Islet precursor cell (in vitro differentiated cells): Measurements from ENCODE around the gene TPH2.

Experiments used
- DNase-seq: peaks from one replicate; pipeline ENCODE4 v3.0.0-alpha.2; 2018

TPH2 gene

GRCh38 chr12:72037006-72037795 is 98.6 kb downstream of the TPH2 start:
- DNase-seq = no peak

- no peak for DNase-seq
Measured at GRCh38 chr12:72041811-72042210, 103.2 kb downstream of the TPH2 start.

- peak; percentile 65 for DNase-seq
Measured at GRCh38 chr12:72053604-72054003, 115.0 kb downstream of the TPH2 start.

- no peak for DNase-seq
Measured at GRCh38 chr12:72054511-72054910, 115.9 kb downstream of the TPH2 start.

DNA sequence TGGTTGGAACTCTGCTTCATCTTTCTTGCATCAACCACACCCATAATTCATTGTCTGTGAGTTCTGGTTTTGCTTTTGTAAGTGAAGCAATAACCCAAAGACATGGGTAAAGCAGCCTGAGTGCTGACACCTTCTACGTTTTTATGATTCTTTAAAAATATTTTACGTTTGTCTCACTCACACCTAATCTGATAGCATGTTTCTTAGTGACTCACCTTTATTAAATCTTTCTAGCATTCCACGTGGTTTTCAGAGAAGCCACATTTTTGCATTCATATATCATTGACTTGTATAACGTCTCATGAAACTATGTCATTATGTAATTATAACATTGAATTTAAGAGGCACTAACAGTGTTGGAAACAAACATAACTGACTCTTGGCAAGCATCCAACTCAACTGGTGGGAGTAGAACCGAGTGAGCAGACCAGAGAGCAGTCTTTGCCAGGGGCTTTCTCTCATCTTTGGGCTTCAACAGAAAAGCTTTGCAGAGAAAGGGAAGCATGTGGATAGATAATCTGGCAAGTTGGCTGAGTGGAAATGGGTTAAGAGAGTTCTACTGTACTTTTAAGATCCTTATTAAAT is 118.8 kb downstream of the TPH2 start:
- no peak for DNase-seq

GRCh38 chr12:72063073-72063472 is 124.4 kb downstream of the TPH2 start:
- no peak for DNase-seq

DNA sequence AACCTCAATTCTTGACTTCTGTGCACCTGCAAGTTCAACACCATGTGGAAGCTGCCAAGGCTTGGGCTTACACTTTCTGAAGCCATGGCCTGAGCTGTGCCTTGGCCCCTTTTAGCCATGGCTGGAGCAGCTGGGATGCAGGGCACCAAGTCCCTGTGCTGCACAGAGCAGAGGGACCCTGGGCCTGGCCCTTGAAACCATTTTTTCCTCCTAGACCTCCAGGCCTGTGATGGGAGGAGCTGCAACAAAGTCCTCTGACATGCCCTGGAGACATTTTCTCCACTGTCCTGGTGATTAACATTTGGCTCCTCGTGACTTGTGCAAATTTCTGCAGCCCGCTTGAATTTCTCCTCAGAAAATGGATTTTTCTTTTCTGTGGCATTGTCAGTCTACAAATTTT is 132.4 kb downstream of the TPH2 start:
- DNase-seq = no peak

GRCh38 chr12:72072592-72073212 is 134.1 kb downstream of the TPH2 start:
- DNase-seq = no peak

GRCh38 chr12:72074065-72074464 is 135.4 kb downstream of the TPH2 start:
- DNase-seq = no peak

GRCh38 chr12:72074956-72075355 is 136.3 kb downstream of the TPH2 start:
- DNase-seq = peak; percentile 70

- DNase-seq = peak; percentile 65
Measured at GRCh38 chr12:72075401-72075800, 136.8 kb downstream of the TPH2 start.

- no peak for DNase-seq
Measured at GRCh38 chr12:72075891-72076557, 137.4 kb downstream of the TPH2 start.

- DNase-seq = no peak
Measured at GRCh38 chr12:72076558-72076915, 137.9 kb downstream of the TPH2 start.

GRCh38 chr12:72077111-72077820 is 138.6 kb downstream of the TPH2 start:
- DNase-seq = peak; percentile 68

- DNase-seq = no peak
Measured at GRCh38 chr12:72081777-72082176, 143.1 kb downstream of the TPH2 start.
